ENCODE results near the gene TPCN1.

The TPCN1 gene

GRCh38 chr12:113287899-113288282 is 66.6 kb downstream of the TPCN1 start:
- H4K91ac ChIP-seq (ENCODE audit: low read length): no peak overlapping the region
- no peak overlapping the region for H2AFZ ChIP-seq (ENCODE audit: low read depth, low read length)
- H3K27ac ChIP-seq (ENCODE audit: low read length, poor library complexity, severe bottlenecking): no peak overlapping the region
- no peak overlapping the region for H4K8ac ChIP-seq (ENCODE audit: low read length)
- H2AK5ac ChIP-seq (ENCODE audit: low read length, severe bottlenecking): no peak overlapping the region
- peaks cover 1% of the 10 kb centered on the region for H3K79me1 ChIP-seq (replicated peaks; ENCODE audit: low read length, poor library complexity, severe bottlenecking)
- no peak overlapping the region for H3K4ac ChIP-seq (ENCODE audit: low read depth in 1 of 2, low read length in 2 of 2)
- H3K9me3 ChIP-seq (ENCODE audit: control insufficient read depth, low read length): no peaks in the 10 kb centered on the region
- H3K27me3 ChIP-seq (ENCODE audit: control insufficient read depth in 1 of 2, insufficient read depth in 1 of 2, low read length in 2 of 2): no peaks in the 10 kb centered on the region
- no peak overlapping the region for H3K4me3 ChIP-seq (ENCODE audit: insufficient read depth in 1 of 2, low read depth in 1 of 2, low read length in 2 of 2)
- no peak overlapping the region for H3K23ac ChIP-seq (ENCODE audit: low read length in 2 of 2)
- no peak for DNase-seq
- peaks cover 13% of the 10 kb centered on the region for H3K4me1 ChIP-seq (ENCODE audit: control insufficient read depth, insufficient read depth, low read depth, low read length)
- H3K4me2 ChIP-seq (ENCODE audit: low read length, poor library complexity, severe bottlenecking): no peak overlapping the region
- peaks cover 72 to 83% of the 10 kb centered on the region in 2 experiments for H3K36me3 ChIP-seq (ENCODE audit: control insufficient read depth in 1 of 2, insufficient read depth in 2 of 2, low read depth in 1 of 2, low read length in 2 of 2)
- no peak overlapping the region for H3K9ac ChIP-seq (ENCODE audit: low read length)
- peak overlapping the region; percentile 80 for H2BK15ac ChIP-seq (ENCODE audit: low read depth, poor library complexity, severe bottlenecking)
- WGBS: 96% methylated on average over 19 of the region's 19 CpGs
- no peak overlapping the region for H2BK5ac ChIP-seq (ENCODE audit: low read depth, low read length, poor library complexity, severe bottlenecking)
- H2BK120ac ChIP-seq (ENCODE audit: low read depth, low read length): no peak overlapping the region
- H2BK12ac ChIP-seq (ENCODE audit: low read length in 2 of 2): no peak overlapping the region
- no peak overlapping the region for H3K14ac ChIP-seq (ENCODE audit: low read length in 2 of 2)
- H3K18ac ChIP-seq (ENCODE audit: low read depth in 1 of 2, low read length in 2 of 2): no peak overlapping the region

GRCh38 chr12:113289361-113289760 is 68.1 kb downstream of the TPCN1 start:
- no peak overlapping the region for H3K23ac ChIP-seq (ENCODE audit: low read length in 2 of 2)
- 97% methylated on average over 2 of the region's 2 CpGs for WGBS
- H3K9me3 ChIP-seq (ENCODE audit: control insufficient read depth, low read length): no peaks in the 10 kb centered on the region

GRCh38 chr12:113290506-113290905 is 69.2 kb downstream of the TPCN1 start:
- peak overlapping the region in 1 of 2 experiments; percentile 28 for H3K14ac ChIP-seq (ENCODE audit: low read length in 2 of 2)
- no peak overlapping the region for H4K91ac ChIP-seq (ENCODE audit: low read length)
- H3K27ac ChIP-seq (ENCODE audit: low read length, poor library complexity, severe bottlenecking): no peak overlapping the region
- H3K9me3 ChIP-seq (ENCODE audit: control insufficient read depth, low read length): no peaks in the 10 kb centered on the region
- no peak for DNase-seq
- H4K8ac ChIP-seq (ENCODE audit: low read length): no peak overlapping the region
- H3K4me2 ChIP-seq (ENCODE audit: low read length, poor library complexity, severe bottlenecking): no peak overlapping the region
- no peak overlapping the region for H3K4me3 ChIP-seq (ENCODE audit: insufficient read depth in 1 of 2, low read depth in 1 of 2, low read length in 2 of 2)
- peaks cover 1% of the 10 kb centered on the region for H3K79me1 ChIP-seq (replicated peaks; ENCODE audit: low read length, poor library complexity, severe bottlenecking)
- H2AFZ ChIP-seq (ENCODE audit: low read depth, low read length): no peak overlapping the region
- H2BK5ac ChIP-seq (ENCODE audit: low read depth, low read length, poor library complexity, severe bottlenecking): no peak overlapping the region
- no peak overlapping the region for H2BK15ac ChIP-seq (ENCODE audit: low read depth, poor library complexity, severe bottlenecking)
- H2BK12ac ChIP-seq (ENCODE audit: low read length in 2 of 2): no peak overlapping the region
- no peak overlapping the region for H3K18ac ChIP-seq (ENCODE audit: low read depth in 1 of 2, low read length in 2 of 2)
- peaks cover 10% of the 10 kb centered on the region for H3K4me1 ChIP-seq (ENCODE audit: control insufficient read depth, insufficient read depth, low read depth, low read length)
- H3K4ac ChIP-seq (ENCODE audit: low read depth in 1 of 2, low read length in 2 of 2): no peak overlapping the region
- no peak overlapping the region for H2BK120ac ChIP-seq (ENCODE audit: low read depth, low read length)
- WGBS: 88% methylated on average over 3 of the region's 5 CpGs
- no peak overlapping the region for H3K23ac ChIP-seq (ENCODE audit: low read length in 2 of 2)
- no peak overlapping the region for H3K9ac ChIP-seq (ENCODE audit: low read length)
- H3K36me3 ChIP-seq (ENCODE audit: control insufficient read depth in 1 of 2, insufficient read depth in 2 of 2, low read depth in 1 of 2, low read length in 2 of 2): peaks cover 74 to 89% of the 10 kb centered on the region in 2 experiments
- H3K27me3 ChIP-seq (ENCODE audit: control insufficient read depth in 1 of 2, insufficient read depth in 1 of 2, low read length in 2 of 2): no peaks in the 10 kb centered on the region
- no peak overlapping the region for H2AK5ac ChIP-seq (ENCODE audit: low read length, severe bottlenecking)

More at GRCh38 chr12:113289361-113289760, 68.1 kb downstream of the TPCN1 start:
- Histone ChIP-seq H2BK120ac (ENCODE audit: low read depth, low read length) (no peak overlapping the region), H3K14ac (ENCODE audit: low read length in 2 of 2) (no peak overlapping the region), H3K4me2 (ENCODE audit: low read length, poor library complexity, severe bottlenecking) (no peak overlapping the region), H3K4ac (ENCODE audit: low read depth in 1 of 2, low read length in 2 of 2) (no peak overlapping the region), H2BK12ac (ENCODE audit: low read length in 2 of 2) (no peak overlapping the region), H3K4me3 (ENCODE audit: insufficient read depth in 1 of 2, low read depth in 1 of 2, low read length in 2 of 2) (no peak overlapping the region), H3K27ac (ENCODE audit: low read length, poor library complexity, severe bottlenecking) (no peak overlapping the region), H3K4me1 (ENCODE audit: control insufficient read depth, insufficient read depth, low read depth, low read length) (peaks cover 13% of the 10 kb centered on the region), H3K27me3 (ENCODE audit: control insufficient read depth in 1 of 2, insufficient read depth in 1 of 2, low read length in 2 of 2) (no peaks in the 10 kb centered on the region), H3K79me1 (replicated peaks; ENCODE audit: low read length, poor library complexity, severe bottlenecking) (peaks cover 1% of the 10 kb centered on the region), H3K18ac (ENCODE audit: low read depth in 1 of 2, low read length in 2 of 2) (no peak overlapping the region), H3K36me3 (ENCODE audit: control insufficient read depth in 1 of 2, insufficient read depth in 2 of 2, low read depth in 1 of 2, low read length in 2 of 2) (peaks cover 73 to 92% of the 10 kb centered on the region in 2 experiments), H3K9ac (ENCODE audit: low read length) (no peak overlapping the region), H4K8ac (ENCODE audit: low read length) (no peak overlapping the region), H2BK5ac (ENCODE audit: low read depth, low read length, poor library complexity, severe bottlenecking) (no peak overlapping the region), H4K91ac (ENCODE audit: low read length) (no peak overlapping the region), H2AK5ac (ENCODE audit: low read length, severe bottlenecking) (no peak overlapping the region), H2BK15ac (ENCODE audit: low read depth, poor library complexity, severe bottlenecking) (no peak overlapping the region), H2AFZ (ENCODE audit: low read depth, low read length) (no peak overlapping the region)
- DNase-seq: no peak

GRCh38 chr12:113291586-113291985 is 70.3 kb downstream of the TPCN1 start:
- Histone ChIP-seq H3K27ac (ENCODE audit: low read length, poor library complexity, severe bottlenecking) (no peak overlapping the region), H4K91ac (ENCODE audit: low read length) (no peak overlapping the region), H3K9me3 (ENCODE audit: control insufficient read depth, low read length) (no peaks in the 10 kb centered on the region), H2BK120ac (ENCODE audit: low read depth, low read length) (no peak overlapping the region), H3K36me3 (ENCODE audit: control insufficient read depth in 1 of 2, insufficient read depth in 2 of 2, low read depth in 1 of 2, low read length in 2 of 2) (peaks cover 73 to 89% of the 10 kb centered on the region in 2 experiments), H3K14ac (ENCODE audit: low read length in 2 of 2) (no peak overlapping the region), H2AK5ac (ENCODE audit: low read length, severe bottlenecking) (no peak overlapping the region), H2BK12ac (ENCODE audit: low read length in 2 of 2) (peak overlapping the region in 1 of 2 experiments; percentile 11), H3K4ac (ENCODE audit: low read depth in 1 of 2, low read length in 2 of 2) (no peak overlapping the region), H4K8ac (ENCODE audit: low read length) (no peak overlapping the region), H3K4me1 (ENCODE audit: control insufficient read depth, insufficient read depth, low read depth, low read length) (peaks cover 5% of the 10 kb centered on the region), H3K4me2 (ENCODE audit: low read length, poor library complexity, severe bottlenecking) (no peak overlapping the region), H2BK5ac (ENCODE audit: low read depth, low read length, poor library complexity, severe bottlenecking) (no peak overlapping the region), H2BK15ac (ENCODE audit: low read depth, poor library complexity, severe bottlenecking) (no peak overlapping the region), H3K79me1 (replicated peaks; ENCODE audit: low read length, poor library complexity, severe bottlenecking) (peaks cover 1% of the 10 kb centered on the region), H3K18ac (ENCODE audit: low read depth in 1 of 2, low read length in 2 of 2) (no peak overlapping the region), H3K4me3 (ENCODE audit: insufficient read depth in 1 of 2, low read depth in 1 of 2, low read length in 2 of 2) (no peak overlapping the region), H3K23ac (ENCODE audit: low read length in 2 of 2) (no peak overlapping the region), H2AFZ (ENCODE audit: low read depth, low read length) (no peak overlapping the region), H3K9ac (ENCODE audit: low read length) (peak overlapping the region; percentile 35), H3K27me3 (ENCODE audit: control insufficient read depth in 1 of 2, insufficient read depth in 1 of 2, low read length in 2 of 2) (no peaks in the 10 kb centered on the region)
- no peak for DNase-seq
- WGBS: 95% methylated on average over 17 of the region's 17 CpGs

Measured in mesenchymal stem cell (in vitro differentiated cells and primary cell).